Upper lobe of right lung (tissue), 1 donor: ENCODE data around the gene DPYD. TPM values are rescaled to one million over a fixed set of nuclear protein-coding genes. Genes with fewer than 3 reads are reported as not detected.

Experiments used
- ATAC-seq: fragments of 200-7000 bp; cut with Tn5 transposase; one replicate; pipeline ENCODE4 v1.9.1; 2020; ENCODE audit warnings: mild to moderate bottlenecking, moderate library complexity
- DNase-seq: peaks from one replicate; pipeline ENCODE4 v3.0.0-alpha.2; 2020
- H3K27ac ChIP-seq: fragments of 200-600 bp; one replicate; pipeline ENCODE4 v1.8.0; 2022
- H3K27me3 ChIP-seq: fragments of 200-600 bp; one replicate; pipeline ENCODE4 v1.8.0; 2022; ENCODE audit warnings: mild to moderate bottlenecking
- H3K36me3 ChIP-seq: fragments of 200-600 bp; one replicate; pipeline ENCODE4 v1.8.0; 2022
- H3K4me1 ChIP-seq: fragments of 200-600 bp; one replicate; pipeline ENCODE4 v1.8.0; 2022
- H3K4me3 ChIP-seq: fragments of 200-600 bp; one replicate; pipeline ENCODE4 v1.8.0; 2022; ENCODE audit warnings: mild to moderate bottlenecking
- H3K9me3 ChIP-seq: fragments of 200-600 bp; one replicate; pipeline ENCODE4 v1.8.0; 2022
- CTCF ChIP-seq: fragments of 200-600 bp; IDR thresholded peaks from one replicate; pipeline ENCODE4 v1.8.0; 2022; ENCODE audit warnings: antibody characterized with exemption
- intact Hi-C: fragments of 100-400 bp; cut with DNase I; formaldehyde crosslinking; loops from one replicate; pipeline ENCODE4 v1.11.0; 2022
- total RNA-seq: library from RNA; stranded (reverse); fragmentation: NEBNext Ultra II Directional; extraction: Animal tissue kit (Norgen Biotek cat#: 25700); gene quantifications from one replicate; pipeline ENCODE4 v1.2.1, GENCODE V29; 2021
- donor health status: DM: no; HTN: yes; CAD: no; lungs with severe emphysema.

Gene DPYD
- total RNA-seq, 1 donor from 2014 or later, result 82.7 TPM

- Histone ChIP-seq H3K27me3 (no peaks in the 10 kb centered on the region), H3K4me1 (no peaks in the 10 kb centered on the region), H3K4me3 (no peak overlapping the region), H3K9me3 (no peaks in the 10 kb centered on the region), H3K36me3 (no peaks in the 10 kb centered on the region), H3K27ac (no peak overlapping the region)
- intact Hi-C loops, result no loop called here
- no peak for TF ChIP-seq CTCF
- DNase-seq, result no peak
- ATAC-seq, result no peak
These were observed 4.3 kb upstream of the DPYD start for GRCh38 chr1:97925151-97925550.

GRCh38 chr1:97923811-97924210 is 3.0 kb upstream of the DPYD start:
- no peak for ATAC-seq
- DNase-seq, result no peak
- Histone ChIP-seq H3K27ac (no peak overlapping the region), H3K9me3 (no peaks in the 10 kb centered on the region), H3K4me1 (peaks cover 5% of the 10 kb centered on the region), H3K36me3 (no peaks in the 10 kb centered on the region), H3K4me3 (no peak overlapping the region), H3K27me3 (no peaks in the 10 kb centered on the region)
- no peak for TF ChIP-seq CTCF
- intact Hi-C loops, result no loop called here

- no peaks in the 10 kb centered on the region for H3K27me3 ChIP-seq
- intact Hi-C loops, result no loop called here
- peak; percentile 71 for ATAC-seq
- H3K9me3 ChIP-seq, result no peaks in the 10 kb centered on the region
- H3K36me3 ChIP-seq, result no peaks in the 10 kb centered on the region
- no peak for DNase-seq
- TF ChIP-seq CTCF, result no peak
- H3K27ac ChIP-seq, result peak overlapping the region; percentile 94
- H3K4me3 ChIP-seq, result peak overlapping the region; percentile 84
- H3K4me1 ChIP-seq, result peaks cover 32% of the 10 kb centered on the region
These were observed 480 bp downstream of the DPYD start for GRCh38 chr1:97920276-97920831.

GRCh38 chr1:97919585-97920261 is 1.1 kb downstream of the DPYD start:
- H3K27ac ChIP-seq, result peak overlapping the region; percentile 94
- no peak for ATAC-seq

GRCh38 chr1:97918961-97919360 is 1.9 kb downstream of the DPYD start:
- peak overlapping the region; percentile 94 for H3K27ac ChIP-seq
- no peak for DNase-seq
- no peaks in the 10 kb centered on the region for H3K27me3 ChIP-seq
- no peaks in the 10 kb centered on the region for H3K36me3 ChIP-seq
- H3K4me3 ChIP-seq, result peak overlapping the region; percentile 84
- no peak for TF ChIP-seq CTCF
- no peak for ATAC-seq
- intact Hi-C loops, result no loop called here
- peaks cover 32% of the 10 kb centered on the region for H3K4me1 ChIP-seq
- H3K9me3 ChIP-seq, result no peaks in the 10 kb centered on the region

More at GRCh38 chr1:97919585-97920261, 1.1 kb downstream of the DPYD start:
- peaks cover 32% of the 10 kb centered on the region for H3K4me1 ChIP-seq
- intact Hi-C loops, result no loop called here
- no peaks in the 10 kb centered on the region for H3K9me3 ChIP-seq
- no peak for DNase-seq
- H3K4me3 ChIP-seq, result peak overlapping the region; percentile 84
- no peaks in the 10 kb centered on the region for H3K27me3 ChIP-seq
- no peak for TF ChIP-seq CTCF
- H3K36me3 ChIP-seq, result no peaks in the 10 kb centered on the region
